Transverse colon (tissue), 4 donors: ENCODE results near the gene UNK.

Experiments used
- EP300 ChIP-seq: sonication (generic); formaldehyde crosslinking; IDR thresholded peaks from one replicate; pipeline ENCODE4 v1.6.1; 2017; ENCODE audit warnings: antibody characterized with exemption, low read depth
- POLR2AphosphoS5 ChIP-seq, 3 donors: sonication (generic); formaldehyde crosslinking; IDR thresholded peaks; one replicate each; pipeline ENCODE4 v1.6.1; 2016; ENCODE audit warnings: antibody characterized with exemption in 3 of 3
- TF ChIP-seq, protein P1 (sequence below), 5 experiments: fragments of 200-600 bp in 3 of 5; fragments of 450-650 bp in 2 of 5; sonication (generic) in 3 of 5; IDR thresholded peaks; 1 replicate in 2 of 5; 2 replicates in 3 of 5; pipeline ENCODE4 v1.5.1; 2016 to 2017; ENCODE audit warnings: antibody characterized with exemption in 5 of 5, inconsistent platforms in 3 of 5, mild to moderate bottlenecking in 2 of 5, moderate library complexity in 1 of 5

GRCh38 chr17:75774991-75775668, 9.5 kb upstream of the UNK start:
- TF ChIP-seq, protein P1, sequence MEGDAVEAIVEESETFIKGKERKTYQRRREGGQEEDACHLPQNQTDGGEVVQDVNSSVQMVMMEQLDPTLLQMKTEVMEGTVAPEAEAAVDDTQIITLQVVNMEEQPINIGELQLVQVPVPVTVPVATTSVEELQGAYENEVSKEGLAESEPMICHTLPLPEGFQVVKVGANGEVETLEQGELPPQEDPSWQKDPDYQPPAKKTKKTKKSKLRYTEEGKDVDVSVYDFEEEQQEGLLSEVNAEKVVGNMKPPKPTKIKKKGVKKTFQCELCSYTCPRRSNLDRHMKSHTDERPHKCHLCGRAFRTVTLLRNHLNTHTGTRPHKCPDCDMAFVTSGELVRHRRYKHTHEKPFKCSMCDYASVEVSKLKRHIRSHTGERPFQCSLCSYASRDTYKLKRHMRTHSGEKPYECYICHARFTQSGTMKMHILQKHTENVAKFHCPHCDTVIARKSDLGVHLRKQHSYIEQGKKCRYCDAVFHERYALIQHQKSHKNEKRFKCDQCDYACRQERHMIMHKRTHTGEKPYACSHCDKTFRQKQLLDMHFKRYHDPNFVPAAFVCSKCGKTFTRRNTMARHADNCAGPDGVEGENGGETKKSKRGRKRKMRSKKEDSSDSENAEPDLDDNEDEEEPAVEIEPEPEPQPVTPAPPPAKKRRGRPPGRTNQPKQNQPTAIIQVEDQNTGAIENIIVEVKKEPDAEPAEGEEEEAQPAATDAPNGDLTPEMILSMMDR (IDR thresholded peaks at IDR 0.05) = no peak
- TF ChIP-seq POLR2AphosphoS5 (IDR thresholded peaks at IDR 0.05) = peak in 2 of 3 donors; percentile 41 to 63
- no peak for TF ChIP-seq EP300
